ENCODE measurements around the gene UNCX.
A peak's percentile ranks its signal among the peaks of the same experiment; 100 is the strongest.

Gene UNCX

GRCh38 chr7:1227071-1227804, 5.4 kb upstream of the UNCX start:
- Histone ChIP-seq H3K27me3 (ENCODE audit: insufficient read depth, low read depth, severe bottlenecking) (peaks cover 50% of the 10 kb centered on the region), H3K36me3 (no peaks in the 10 kb centered on the region), H3K27ac (peak overlapping the region; percentile 78), H3K9me3 (ENCODE audit: severe bottlenecking) (no peaks in the 10 kb centered on the region), H3K4me3 (ENCODE audit: low read depth, low read length) (no peak overlapping the region)
- no peak for DNase-seq
- TF ChIP-seq CTCF (IDR thresholded peaks at IDR 0.05; ENCODE audit: low read depth, low read length): no peak

GRCh38 chr7:1227814-1228544, 4.7 kb upstream of the UNCX start:
- no peak overlapping the region for H3K4me3 ChIP-seq (ENCODE audit: low read depth, low read length)
- no peak overlapping the region for H3K27ac ChIP-seq
- H3K36me3 ChIP-seq: no peaks in the 10 kb centered on the region
- no peak for DNase-seq
- no peaks in the 10 kb centered on the region for H3K9me3 ChIP-seq (ENCODE audit: severe bottlenecking)
- no peak for TF ChIP-seq CTCF (IDR thresholded peaks at IDR 0.05; ENCODE audit: low read depth, low read length)
- H3K27me3 ChIP-seq (ENCODE audit: insufficient read depth, low read depth, severe bottlenecking): peaks cover 48% of the 10 kb centered on the region

GRCh38 chr7:1228545-1229201, 4.0 kb upstream of the UNCX start:
- no peaks in the 10 kb centered on the region for H3K9me3 ChIP-seq (ENCODE audit: severe bottlenecking)
- no peaks in the 10 kb centered on the region for H3K36me3 ChIP-seq
- no peak for TF ChIP-seq CTCF (IDR thresholded peaks at IDR 0.05; ENCODE audit: low read depth, low read length)
- H3K27ac ChIP-seq: no peak overlapping the region
- no peak for DNase-seq
- peaks cover 48% of the 10 kb centered on the region for H3K27me3 ChIP-seq (ENCODE audit: insufficient read depth, low read depth, severe bottlenecking)
- H3K4me3 ChIP-seq (ENCODE audit: low read depth, low read length): no peak overlapping the region

GRCh38 chr7:1229202-1229947, 3.3 kb upstream of the UNCX start:
- no peaks in the 10 kb centered on the region for H3K9me3 ChIP-seq (ENCODE audit: severe bottlenecking)
- H3K4me3 ChIP-seq (ENCODE audit: low read depth, low read length): no peak overlapping the region
- H3K36me3 ChIP-seq: no peaks in the 10 kb centered on the region
- DNase-seq: no peak
- no peak for TF ChIP-seq CTCF (IDR thresholded peaks at IDR 0.05; ENCODE audit: low read depth, low read length)
- H3K27ac ChIP-seq: no peak overlapping the region
- peaks cover 52% of the 10 kb centered on the region for H3K27me3 ChIP-seq (ENCODE audit: insufficient read depth, low read depth, severe bottlenecking)

- H3K27me3 ChIP-seq (ENCODE audit: insufficient read depth, low read depth, severe bottlenecking): peaks cover 58% of the 10 kb centered on the region
- H3K36me3 ChIP-seq: no peaks in the 10 kb centered on the region
- no peak overlapping the region for H3K4me3 ChIP-seq (ENCODE audit: low read depth, low read length)
- no peak for DNase-seq
- no peak for TF ChIP-seq CTCF (IDR thresholded peaks at IDR 0.05; ENCODE audit: low read depth, low read length)
- no peaks in the 10 kb centered on the region for H3K9me3 ChIP-seq (ENCODE audit: severe bottlenecking)
- no peak overlapping the region for H3K27ac ChIP-seq
Measured at GRCh38 chr7:1229956-1230355, 2.7 kb upstream of the UNCX start.

All from WERI-Rb-1 (cell line).